NB4 (cell line): ENCODE data around the gene TEAD4.

Experiments
- DNase-seq: peaks from one replicate; pipeline ENCODE4 v3.0.0; 2010; ENCODE audit warnings: low read depth
- H3K4me3 ChIP-seq: one replicate; pipeline ENCODE4 v1.5.1; 2011; ENCODE audit warnings: mild to moderate bottlenecking, low read depth, low read length, moderate library complexity
- MYC ChIP-seq: IDR thresholded peaks from 2 replicates; pipeline ENCODE4 v1.6.1; 2011; ENCODE audit warnings: low read depth, low read length
- POLR2A ChIP-seq: IDR thresholded peaks from 2 replicates; pipeline ENCODE4 v1.6.1; 2011; ENCODE audit warnings: mild to moderate bottlenecking; ENCODE audit not compliant: insufficient read length; ENCODE audit errors: extremely low read depth
- TF ChIP-seq, protein P1 (sequence below): IDR thresholded peaks from one replicate; pipeline ENCODE4 v1.5.1; 2012; ENCODE audit warnings: low read depth, low read length
- TF ChIP-seq, protein P2 (sequence below): IDR thresholded peaks from 2 replicates; pipeline ENCODE4 v1.6.1; 2011; ENCODE audit warnings: low read depth, low read length

The TEAD4 gene

GRCh38 chr12:3085341-3086139, 126.3 kb downstream of the TEAD4 start:
- DNase-seq = no peak
- no peak overlapping the region for H3K4me3 ChIP-seq
- TF ChIP-seq, protein P1, sequence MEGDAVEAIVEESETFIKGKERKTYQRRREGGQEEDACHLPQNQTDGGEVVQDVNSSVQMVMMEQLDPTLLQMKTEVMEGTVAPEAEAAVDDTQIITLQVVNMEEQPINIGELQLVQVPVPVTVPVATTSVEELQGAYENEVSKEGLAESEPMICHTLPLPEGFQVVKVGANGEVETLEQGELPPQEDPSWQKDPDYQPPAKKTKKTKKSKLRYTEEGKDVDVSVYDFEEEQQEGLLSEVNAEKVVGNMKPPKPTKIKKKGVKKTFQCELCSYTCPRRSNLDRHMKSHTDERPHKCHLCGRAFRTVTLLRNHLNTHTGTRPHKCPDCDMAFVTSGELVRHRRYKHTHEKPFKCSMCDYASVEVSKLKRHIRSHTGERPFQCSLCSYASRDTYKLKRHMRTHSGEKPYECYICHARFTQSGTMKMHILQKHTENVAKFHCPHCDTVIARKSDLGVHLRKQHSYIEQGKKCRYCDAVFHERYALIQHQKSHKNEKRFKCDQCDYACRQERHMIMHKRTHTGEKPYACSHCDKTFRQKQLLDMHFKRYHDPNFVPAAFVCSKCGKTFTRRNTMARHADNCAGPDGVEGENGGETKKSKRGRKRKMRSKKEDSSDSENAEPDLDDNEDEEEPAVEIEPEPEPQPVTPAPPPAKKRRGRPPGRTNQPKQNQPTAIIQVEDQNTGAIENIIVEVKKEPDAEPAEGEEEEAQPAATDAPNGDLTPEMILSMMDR = no peak
- no peak for TF ChIP-seq POLR2A
- TF ChIP-seq, protein P2, sequence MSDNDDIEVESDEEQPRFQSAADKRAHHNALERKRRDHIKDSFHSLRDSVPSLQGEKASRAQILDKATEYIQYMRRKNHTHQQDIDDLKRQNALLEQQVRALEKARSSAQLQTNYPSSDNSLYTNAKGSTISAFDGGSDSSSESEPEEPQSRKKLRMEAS = no peak
- TF ChIP-seq MYC = no peak

GRCh38 chr12:3086211-3086610, 127.0 kb downstream of the TEAD4 start:
- TF ChIP-seq MYC (no peak), POLR2A (no peak)
- TF ChIP-seq, protein P2 = no peak
- TF ChIP-seq, protein P1 = no peak
- no peak overlapping the region for H3K4me3 ChIP-seq
- no peak for DNase-seq

GRCh38 chr12:3086729-3087323, 127.6 kb downstream of the TEAD4 start:
- H3K4me3 ChIP-seq = no peak overlapping the region
- TF ChIP-seq POLR2A = no peak
- no peak for TF ChIP-seq MYC
- TF ChIP-seq, protein P2 = no peak
- TF ChIP-seq, protein P1 = no peak

DNA sequence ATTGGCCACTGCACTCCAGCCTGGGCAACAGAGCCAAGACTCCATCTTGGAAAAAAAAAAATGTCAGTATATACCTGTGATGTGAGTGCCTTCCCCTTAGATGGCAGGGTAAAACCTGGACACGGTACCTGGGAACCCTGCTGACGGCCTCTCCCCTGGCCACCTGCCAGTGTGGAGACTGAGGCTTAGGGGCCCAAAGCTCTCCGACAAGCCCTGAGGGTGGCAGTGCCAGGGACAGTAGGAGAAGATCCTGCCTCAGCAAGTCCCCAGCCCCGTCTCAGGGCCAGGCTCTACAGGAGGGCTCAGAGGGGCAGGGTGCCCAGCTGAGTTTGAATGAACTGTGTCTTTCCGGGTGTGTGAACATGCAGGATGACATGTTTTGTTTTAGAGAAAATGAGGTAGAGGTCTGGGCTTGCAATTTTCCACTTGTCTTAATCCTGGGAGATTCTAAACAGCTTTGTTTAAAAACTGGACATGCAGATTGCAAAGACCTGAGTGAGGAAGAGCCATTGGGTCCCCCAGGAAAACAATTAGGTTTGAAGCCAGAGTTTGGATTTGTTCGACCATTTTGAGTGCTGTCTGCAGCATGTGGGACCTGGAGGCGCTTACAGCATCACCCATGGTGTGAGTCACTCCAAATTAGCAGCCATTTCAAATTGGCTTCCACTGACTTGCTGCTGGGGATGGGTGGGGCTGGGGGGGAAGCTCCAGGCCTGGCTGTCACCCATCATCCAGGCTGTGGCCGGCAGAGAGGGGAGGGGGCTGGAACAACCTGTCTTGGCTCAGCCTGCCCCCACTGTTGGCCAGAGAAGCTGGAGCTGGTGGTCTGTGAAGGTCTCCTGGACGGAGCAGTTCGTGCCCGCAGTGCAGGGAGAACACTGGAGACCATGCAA, 128.8 kb downstream of the TEAD4 start:
- TF ChIP-seq POLR2A (no peak), MYC (no peak)
- TF ChIP-seq, protein P2 = no peak
- TF ChIP-seq, protein P1 = no peak
- no peak for DNase-seq
- no peak overlapping the region for H3K4me3 ChIP-seq

More at GRCh38 chr12:3086729-3087323, 127.6 kb downstream of the TEAD4 start:
- DNase-seq = no peak

DNA sequence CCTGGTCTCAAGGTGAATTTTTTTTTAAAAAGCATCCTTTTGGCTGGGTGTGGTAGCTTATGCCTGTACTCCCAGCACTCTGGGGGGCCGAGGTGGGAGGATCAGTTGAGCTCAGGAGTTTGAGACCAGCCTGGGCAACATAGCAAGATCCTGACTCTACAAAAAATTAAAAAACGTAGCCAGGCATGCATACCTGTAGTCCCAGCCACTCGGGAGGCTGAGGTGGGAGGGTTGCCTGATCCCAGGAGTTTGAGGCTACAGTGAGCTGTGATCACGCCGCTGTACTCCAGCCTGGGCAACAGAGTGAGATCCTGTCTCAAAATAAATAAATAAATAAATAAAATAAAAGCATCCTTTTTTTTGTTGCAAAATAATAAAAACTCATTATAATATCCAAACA, 130.4 kb downstream of the TEAD4 start:
- TF ChIP-seq MYC = no peak
- TF ChIP-seq, protein P2 = no peak
- no peak for TF ChIP-seq POLR2A
- TF ChIP-seq, protein P1 = no peak
- no peak for DNase-seq
- no peak overlapping the region for H3K4me3 ChIP-seq
